Astrocyte of the cerebellum (primary cell): ENCODE results near the gene DYRK3.
A peak's percentile ranks its signal among the peaks of the same experiment; 100 is the strongest.

ENCODE experiments used
- DNase-seq: peaks from one replicate; pipeline ENCODE4 v3.0.0-alpha.2; 2011; ENCODE audit warnings: low read depth
- H3K4me3 ChIP-seq: 2 replicates; pipeline ENCODE4 v1.5.1; 2011; ENCODE audit warnings: mild to moderate bottlenecking, low read depth, low read length, moderate library complexity
- CTCF ChIP-seq: IDR thresholded peaks from 2 replicates; pipeline ENCODE4 v1.5.1; 2012; ENCODE audit warnings: low read length, low read depth, moderate library complexity, mild to moderate bottlenecking; ENCODE audit errors: missing control alignments
- in situ Hi-C: cut with HindIII; loops from 2 replicates; pipeline ENCODE4 v1.10.0; 2017; ENCODE audit warnings: low sequenced_read_pairs

Gene DYRK3

DNA sequence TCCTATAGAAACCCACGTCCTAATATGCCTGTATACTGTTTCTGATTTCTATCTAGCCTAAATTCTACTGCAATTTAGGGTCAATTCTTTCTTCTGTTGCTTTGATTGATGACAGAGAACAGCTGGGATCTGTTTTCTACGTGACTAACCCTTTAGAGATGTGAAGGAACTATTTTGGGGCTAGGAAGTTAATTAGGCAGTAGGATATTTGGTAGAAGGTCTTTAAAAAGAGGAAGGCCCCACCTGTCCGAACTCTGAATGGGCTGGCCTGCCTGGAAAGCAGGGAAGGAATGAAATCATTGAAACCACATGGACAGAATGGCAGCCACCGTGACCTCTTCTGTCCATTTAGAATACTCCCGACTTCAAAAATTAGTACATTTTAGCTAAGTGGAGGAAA lies 44.1 kb upstream of the DYRK3 start:
- no peak for DNase-seq
- in situ Hi-C loops = no loop called here
- TF ChIP-seq CTCF = no peak
- H3K4me3 ChIP-seq = no peak overlapping the region

- no peak for TF ChIP-seq CTCF
- H3K4me3 ChIP-seq = no peak overlapping the region
- no peak for DNase-seq
- in situ Hi-C loops = no loop called here
Observed at GRCh38 chr1:206591696-206592095, 43.6 kb upstream of the DYRK3 start.

- in situ Hi-C loops = no loop called here
- H3K4me3 ChIP-seq = no peak overlapping the region
- TF ChIP-seq CTCF = no peak
Observed at GRCh38 chr1:206593351-206593925, 41.9 kb upstream of the DYRK3 start.

DNA sequence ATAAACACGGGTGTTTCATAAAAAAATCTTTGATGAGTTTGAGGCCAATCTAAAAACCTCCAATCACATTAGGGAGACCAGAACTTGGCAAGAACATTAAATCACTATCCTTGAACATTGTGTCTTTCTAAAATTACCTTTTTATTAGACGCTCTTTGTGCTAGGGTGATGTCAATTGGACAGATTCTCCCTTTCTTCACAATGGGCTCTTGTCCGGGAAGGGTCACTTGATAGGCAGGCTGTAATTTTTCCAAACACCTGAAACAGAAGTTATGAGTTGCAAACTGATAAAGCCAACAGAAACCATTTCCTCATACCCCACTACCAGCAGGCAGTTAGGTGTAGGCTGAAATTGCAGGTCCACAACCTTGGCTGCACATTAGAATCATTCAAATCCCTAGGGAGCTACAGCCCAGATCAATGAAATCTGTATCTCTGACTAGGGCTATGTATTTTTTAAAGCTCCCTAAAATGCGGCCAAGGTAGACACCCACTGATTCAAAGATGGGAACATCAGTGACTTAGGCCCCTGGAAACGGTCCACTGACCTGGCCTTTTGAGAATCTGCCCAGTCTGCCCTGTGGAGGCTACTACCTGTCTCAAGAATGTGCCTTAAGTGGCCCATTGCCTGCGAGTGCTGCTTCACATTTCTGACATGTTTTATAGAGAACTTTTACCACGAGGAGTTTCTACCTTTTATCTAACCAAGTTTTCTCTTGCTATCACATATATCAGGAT lies 39.6 kb upstream of the DYRK3 start:
- in situ Hi-C loops = no loop called here
- H3K4me3 ChIP-seq = no peak overlapping the region
- TF ChIP-seq CTCF = no peak
- DNase-seq = no peak

More at GRCh38 chr1:206593351-206593925, 41.9 kb upstream of the DYRK3 start:
- no peak for DNase-seq

DNA sequence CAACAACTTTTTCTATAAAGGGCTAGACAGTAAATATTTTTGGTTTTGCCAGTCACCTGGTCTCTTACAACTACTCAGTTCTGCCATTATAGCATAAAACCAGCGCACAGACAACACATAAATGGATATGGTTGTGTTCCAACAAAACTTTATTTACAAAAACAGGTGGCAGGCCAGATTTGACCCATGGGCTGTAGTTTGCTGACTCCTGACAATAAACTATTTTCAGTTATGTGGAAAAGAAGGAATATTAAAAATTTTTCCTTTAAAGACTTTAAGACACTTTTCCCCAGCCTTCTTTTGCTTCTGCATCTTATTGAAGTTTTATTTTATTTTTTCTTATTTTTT lies 39.0 kb upstream of the DYRK3 start:
- no peak for DNase-seq
- H3K4me3 ChIP-seq = no peak overlapping the region
- in situ Hi-C loops = no loop called here
- no peak for TF ChIP-seq CTCF

GRCh38 chr1:206600527-206600926 lies 34.8 kb upstream of the DYRK3 start:
- no peak overlapping the region for H3K4me3 ChIP-seq
- in situ Hi-C loops = no loop called here
- TF ChIP-seq CTCF = no peak
- peak; percentile 48 for DNase-seq
